Colonic mucosa (tissue), 4 donors: ENCODE results near the gene PIP5K1B. TPM values are rescaled to one million over a fixed set of nuclear protein-coding genes. Genes with fewer than 3 reads are reported as not detected.

Source experiments
- DNase-seq: peaks from one replicate; pipeline ENCODE4 v3.0.0-alpha.2; 2020
- H3K27ac ChIP-seq: fragments of 200-600 bp; one replicate; pipeline ENCODE4 v1.8.0; 2021
- H3K27me3 ChIP-seq: fragments of 200-600 bp; one replicate; pipeline ENCODE4 v1.8.0; 2021
- H3K36me3 ChIP-seq: fragments of 200-600 bp; one replicate; pipeline ENCODE4 v1.8.0; 2021
- H3K4me1 ChIP-seq: fragments of 200-600 bp; one replicate; pipeline ENCODE4 v1.8.0; 2021; ENCODE audit warnings: mild to moderate bottlenecking
- H3K4me3 ChIP-seq: fragments of 200-600 bp; one replicate; pipeline ENCODE4 v1.8.0; 2021
- H3K9ac ChIP-seq, 2 donors: one replicate each; pipeline ENCODE4 v1.7.0; 2013; ENCODE audit warnings: control low read depth in 2 of 2, low read depth in 2 of 2, low read length in 2 of 2
- H3K9me3 ChIP-seq: fragments of 200-600 bp; one replicate; pipeline ENCODE4 v1.8.0; 2021
- intact Hi-C: fragments of 100-400 bp; cut with DNase I; formaldehyde crosslinking; loops from one replicate; pipeline ENCODE4 v1.14.1; 2022
- total RNA-seq, 2 donors: library from RNA; stranded (reverse); fragmentation: NEBNext Ultra II Directional in 1 of 2; extraction: Animal tissue kit (Norgen Biotek cat#: 25700) in 1 of 2; gene quantifications; one replicate each; pipeline ENCODE4 v1.2.1, GENCODE V29; 2021
- TF ChIP-seq, protein P1 (sequence below): fragments of 200-600 bp; IDR thresholded peaks from one replicate; pipeline ENCODE4 v1.8.0; 2022; ENCODE audit warnings: antibody characterized with exemption, mild to moderate bottlenecking
- donor health status: healthy.
- donor health status: DM: no; HTN: no; CAD: no.
- donor health status: DM: no; HTN: no; CAD: no.

PIP5K1B gene
- total RNA-seq, 2 donors from 2014 or later = 59.2 to 74.2 TPM

DNA sequence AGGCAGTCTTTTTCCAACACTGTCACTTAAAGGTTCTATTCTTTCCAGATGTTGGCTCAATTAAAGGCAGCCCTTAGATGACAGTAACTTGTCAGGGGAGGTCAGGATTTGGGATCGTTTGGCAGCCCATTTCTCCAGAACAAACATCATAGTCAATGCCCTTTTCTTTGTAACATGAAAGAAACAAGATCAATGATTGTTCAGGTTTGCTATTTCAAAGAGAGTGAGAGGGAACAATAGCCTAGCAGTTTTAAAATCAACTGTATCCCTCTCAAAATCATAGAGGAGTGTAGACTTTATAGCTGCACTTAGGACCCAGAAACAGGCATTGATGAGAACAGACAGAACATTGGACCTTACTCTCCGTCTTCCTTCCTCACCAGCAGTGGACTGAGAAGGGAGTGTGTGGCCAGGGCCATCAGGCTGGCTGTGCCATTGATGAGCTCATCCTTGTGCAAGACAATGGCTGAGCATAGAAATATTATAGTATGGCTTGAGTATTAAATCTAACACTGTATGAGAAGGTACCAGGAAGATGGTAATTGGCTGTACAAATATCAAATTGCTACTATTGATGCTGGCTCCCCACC lies 130.0 kb downstream of the PIP5K1B start:
- intact Hi-C loops = no loop called here
- H3K36me3 ChIP-seq = no peaks in the 10 kb centered on the region
- H3K4me3 ChIP-seq = no peak overlapping the region
- no peak for DNase-seq
- no peaks in the 10 kb centered on the region for H3K4me1 ChIP-seq
- H3K27ac ChIP-seq = no peak overlapping the region
- no peaks in the 10 kb centered on the region for H3K9me3 ChIP-seq
- TF ChIP-seq, protein P1, sequence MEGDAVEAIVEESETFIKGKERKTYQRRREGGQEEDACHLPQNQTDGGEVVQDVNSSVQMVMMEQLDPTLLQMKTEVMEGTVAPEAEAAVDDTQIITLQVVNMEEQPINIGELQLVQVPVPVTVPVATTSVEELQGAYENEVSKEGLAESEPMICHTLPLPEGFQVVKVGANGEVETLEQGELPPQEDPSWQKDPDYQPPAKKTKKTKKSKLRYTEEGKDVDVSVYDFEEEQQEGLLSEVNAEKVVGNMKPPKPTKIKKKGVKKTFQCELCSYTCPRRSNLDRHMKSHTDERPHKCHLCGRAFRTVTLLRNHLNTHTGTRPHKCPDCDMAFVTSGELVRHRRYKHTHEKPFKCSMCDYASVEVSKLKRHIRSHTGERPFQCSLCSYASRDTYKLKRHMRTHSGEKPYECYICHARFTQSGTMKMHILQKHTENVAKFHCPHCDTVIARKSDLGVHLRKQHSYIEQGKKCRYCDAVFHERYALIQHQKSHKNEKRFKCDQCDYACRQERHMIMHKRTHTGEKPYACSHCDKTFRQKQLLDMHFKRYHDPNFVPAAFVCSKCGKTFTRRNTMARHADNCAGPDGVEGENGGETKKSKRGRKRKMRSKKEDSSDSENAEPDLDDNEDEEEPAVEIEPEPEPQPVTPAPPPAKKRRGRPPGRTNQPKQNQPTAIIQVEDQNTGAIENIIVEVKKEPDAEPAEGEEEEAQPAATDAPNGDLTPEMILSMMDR = no peak
- no peak overlapping the region for H3K9ac ChIP-seq
- no peaks in the 10 kb centered on the region for H3K27me3 ChIP-seq

DNA sequence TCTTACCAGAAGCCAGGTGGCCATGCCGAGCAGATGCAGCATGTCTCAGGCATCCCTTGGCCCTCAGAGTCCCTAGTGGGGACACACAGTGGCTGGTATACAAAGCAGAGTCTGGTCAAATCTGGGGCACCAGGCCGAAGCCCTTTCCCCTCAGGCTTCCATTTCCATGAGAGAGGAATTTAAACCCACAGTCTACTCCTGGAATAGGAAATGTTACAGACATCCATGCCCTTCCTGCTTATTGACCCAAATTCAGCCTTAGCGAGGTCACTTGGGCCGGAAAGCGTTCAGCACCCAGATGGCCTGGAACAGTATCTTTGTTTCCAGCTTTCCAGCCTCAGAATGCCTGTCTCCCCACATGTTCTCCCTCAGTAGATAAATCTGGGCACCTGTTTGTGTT lies 131.7 kb downstream of the PIP5K1B start:
- TF ChIP-seq, protein P1 = no peak
- Histone ChIP-seq H3K9ac (no peak overlapping the region), H3K27me3 (no peaks in the 10 kb centered on the region), H3K36me3 (no peaks in the 10 kb centered on the region), H3K9me3 (no peaks in the 10 kb centered on the region), H3K4me3 (no peak overlapping the region), H3K4me1 (no peaks in the 10 kb centered on the region), H3K27ac (no peak overlapping the region)
- no peak for DNase-seq
- intact Hi-C loops = no loop called here

DNA sequence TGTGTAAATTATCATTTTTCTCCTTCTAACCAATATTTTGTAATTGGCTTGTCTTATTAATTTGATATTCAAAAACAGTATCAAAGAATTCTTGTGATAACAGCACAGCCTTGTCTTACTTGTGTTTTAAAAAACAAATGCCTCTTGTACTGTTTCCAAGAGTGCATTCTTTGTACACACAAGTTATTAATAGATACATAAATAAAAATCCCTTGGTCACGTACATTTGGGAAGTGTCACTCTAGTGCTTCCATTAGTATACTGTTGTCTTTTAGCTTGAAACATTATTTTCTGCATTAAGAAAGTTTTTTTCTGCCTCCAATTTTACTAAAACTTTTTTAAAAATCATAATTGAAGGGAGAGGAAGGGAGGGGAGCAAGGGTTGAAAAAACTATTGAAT lies 133.2 kb downstream of the PIP5K1B start:
- no peak for DNase-seq
- intact Hi-C loops = no loop called here
- TF ChIP-seq, protein P1 = no peak
- Histone ChIP-seq H3K9ac (no peak overlapping the region), H3K9me3 (no peaks in the 10 kb centered on the region), H3K27me3 (no peaks in the 10 kb centered on the region), H3K36me3 (no peaks in the 10 kb centered on the region), H3K27ac (no peak overlapping the region), H3K4me1 (no peaks in the 10 kb centered on the region), H3K4me3 (no peak overlapping the region)

DNA sequence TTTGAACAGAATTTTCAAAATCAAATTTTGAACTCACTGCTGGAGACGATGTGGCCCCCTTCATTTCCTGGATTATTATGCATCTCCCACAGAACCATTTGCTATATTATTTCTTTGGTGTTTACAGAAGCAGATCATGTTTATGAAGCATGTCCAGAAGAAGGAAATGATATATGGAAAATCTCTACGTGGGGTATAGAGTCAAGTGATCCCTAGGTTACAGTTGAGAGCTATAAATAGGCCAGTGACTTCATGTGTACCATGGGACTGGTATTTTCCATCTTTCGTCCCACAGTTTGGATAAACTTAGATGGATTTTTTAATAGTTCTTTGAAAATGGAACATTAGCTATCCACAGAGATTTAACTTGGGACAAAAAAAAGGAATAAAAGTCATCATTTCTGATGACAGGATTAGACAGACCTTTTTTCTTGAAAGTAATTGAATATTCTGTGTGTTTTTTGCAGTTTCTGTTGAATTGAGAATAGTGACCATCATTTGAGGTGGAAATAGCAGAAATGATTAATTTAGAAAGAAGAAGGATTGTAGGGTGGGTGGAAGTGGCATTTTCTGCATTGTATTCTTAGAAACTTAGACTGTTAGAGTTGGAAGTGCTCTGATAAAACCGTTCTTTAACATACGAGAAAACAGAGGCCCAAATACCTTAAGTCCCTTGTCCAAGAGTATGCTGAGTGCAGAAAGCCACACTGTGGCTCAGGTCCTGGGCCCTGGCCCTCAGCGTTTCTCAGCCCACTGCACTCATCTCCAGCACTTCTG lies 136.4 kb downstream of the PIP5K1B start:
- no peaks in the 10 kb centered on the region for H3K9me3 ChIP-seq
- H3K4me1 ChIP-seq = no peaks in the 10 kb centered on the region
- no peak for DNase-seq
- H3K36me3 ChIP-seq = no peaks in the 10 kb centered on the region
- TF ChIP-seq, protein P1 = no peak
- H3K4me3 ChIP-seq = no peak overlapping the region
- no peak overlapping the region for H3K27ac ChIP-seq
- no peak overlapping the region for H3K9ac ChIP-seq
- no peaks in the 10 kb centered on the region for H3K27me3 ChIP-seq
- intact Hi-C loops = loop anchor here (10.0 kb wide), 1 partner anchor 137 kb away; the partner anchor contains the start of gene PIP5K1B

DNA sequence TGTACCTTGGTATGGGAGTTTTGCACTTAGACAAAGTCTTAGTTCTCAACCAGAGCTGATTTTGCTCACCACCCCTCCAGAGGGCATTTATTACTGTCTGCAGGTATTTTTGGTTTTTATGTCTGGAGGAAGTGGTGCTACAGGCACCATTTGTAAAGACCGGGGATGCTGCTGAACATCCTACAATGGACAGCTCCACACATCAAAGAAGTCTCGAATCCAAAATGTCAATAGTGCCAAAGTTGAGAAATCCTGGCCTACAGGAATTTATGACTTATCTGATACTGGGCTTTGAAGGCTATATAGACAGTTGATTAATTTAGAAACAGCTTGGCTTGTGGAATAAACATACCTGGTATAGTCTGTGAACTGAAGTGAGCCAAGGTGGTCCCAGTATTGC lies 137.5 kb downstream of the PIP5K1B start:
- H3K9me3 ChIP-seq = no peaks in the 10 kb centered on the region
- H3K27ac ChIP-seq = no peak overlapping the region
- no peaks in the 10 kb centered on the region for H3K36me3 ChIP-seq
- intact Hi-C loops = loop anchor here (10.0 kb wide), 1 partner anchor 138 kb away; the partner anchor contains the start of gene PIP5K1B
- H3K9ac ChIP-seq = no peak overlapping the region
- H3K27me3 ChIP-seq = no peaks in the 10 kb centered on the region
- no peak for DNase-seq
- no peak overlapping the region for H3K4me3 ChIP-seq
- TF ChIP-seq, protein P1 = no peak
- no peaks in the 10 kb centered on the region for H3K4me1 ChIP-seq
